GM12878 (cell line): ENCODE results near the gene SF3B6.

Experiments used
- CREB1 ChIP-seq: IDR thresholded peaks from 2 replicates; pipeline ENCODE4 v1.6.1; 2012; ENCODE audit warnings: low read depth, mild to moderate bottlenecking, inconsistent platforms
- EP300 ChIP-seq, 2 experiments: fragments of 150-350 bp in 1 of 2; IDR thresholded peaks; 2 replicates each; pipeline ENCODE4 v1.6.1; 2011 to 2012; ENCODE audit warnings: low read depth in 2 of 2, low read length in 2 of 2, borderline replicate concordance in 1 of 2, improper control_type of control experiment in 1 of 2, inconsistent platforms in 1 of 2; ENCODE audit not compliant: control insufficient read depth in 1 of 2
- EZH2 ChIP-seq: IDR thresholded peaks from 2 replicates; pipeline ENCODE4 v1.6.1; 2012; ENCODE audit warnings: low read depth, mild to moderate bottlenecking, control low read depth, inconsistent platforms, low read length, borderline replicate concordance; ENCODE audit not compliant: control insufficient read depth
- FOS ChIP-seq: IDR thresholded peaks from 3 replicates; pipeline ENCODE4 v1.6.1; 2011; ENCODE audit warnings: borderline replicate concordance; ENCODE audit not compliant: insufficient read length; ENCODE audit errors: extremely low read depth
- NRF1 ChIP-seq: conservative IDR thresholded peaks from 2 replicates; pipeline ENCODE4 v1.6.1; 2011; ENCODE audit warnings: mild to moderate bottlenecking, low read depth, low read length, improper control_type of control experiment
- POLR2A ChIP-seq: IDR thresholded peaks from 2 replicates; pipeline ENCODE4 v1.6.1; 2011; ENCODE audit warnings: low read depth, mild to moderate bottlenecking, low read length
- POLR2AphosphoS5 ChIP-seq: IDR thresholded peaks from 2 replicates; pipeline ENCODE4 v1.6.1; 2011; ENCODE audit warnings: mild to moderate bottlenecking, low read length, inconsistent platforms
- SUPT20H ChIP-seq: IDR thresholded peaks from 2 replicates; pipeline ENCODE4 v1.6.1; 2011; ENCODE audit warnings: low read depth, mild to moderate bottlenecking, low read length, moderate library complexity, borderline replicate concordance; ENCODE audit not compliant: control insufficient read depth
- TCF3 ChIP-seq: IDR thresholded peaks from 2 replicates; pipeline ENCODE4 v1.6.1; 2012; ENCODE audit warnings: low read depth, mild to moderate bottlenecking, low read length, borderline replicate concordance; ENCODE audit not compliant: insufficient read depth
- ZBTB33 ChIP-seq: fragments of 450-650 bp; IDR thresholded peaks from 2 replicates; pipeline ENCODE4 v1.6.1; 2017; ENCODE audit warnings: mild to moderate bottlenecking

GRCh38 chr2:24088821-24089359 is 12.8 kb upstream of the SF3B6 start:
- TF ChIP-seq NRF1 (no peak), POLR2AphosphoS5 (no peak), EP300 (IDR thresholded peaks at IDR 0.05; ENCODE audit: borderline replicate concordance in 1 of 2, control insufficient read depth in 1 of 2, low read depth in 2 of 2, low read length in 2 of 2) (no peak), EZH2 (no peak), SUPT20H (no peak), FOS (no peak), ZBTB33 (no peak), POLR2A (no peak), CREB1 (no peak), TCF3 (no peak)
